Pons (tissue), 1 donor: ENCODE measurements around the gene TMC6.

ENCODE experiments used
- DNase-seq: peaks from one replicate; pipeline ENCODE4 v3.0.0-alpha.2; 2016; ENCODE audit warnings: low spot score

Gene TMC6

DNA sequence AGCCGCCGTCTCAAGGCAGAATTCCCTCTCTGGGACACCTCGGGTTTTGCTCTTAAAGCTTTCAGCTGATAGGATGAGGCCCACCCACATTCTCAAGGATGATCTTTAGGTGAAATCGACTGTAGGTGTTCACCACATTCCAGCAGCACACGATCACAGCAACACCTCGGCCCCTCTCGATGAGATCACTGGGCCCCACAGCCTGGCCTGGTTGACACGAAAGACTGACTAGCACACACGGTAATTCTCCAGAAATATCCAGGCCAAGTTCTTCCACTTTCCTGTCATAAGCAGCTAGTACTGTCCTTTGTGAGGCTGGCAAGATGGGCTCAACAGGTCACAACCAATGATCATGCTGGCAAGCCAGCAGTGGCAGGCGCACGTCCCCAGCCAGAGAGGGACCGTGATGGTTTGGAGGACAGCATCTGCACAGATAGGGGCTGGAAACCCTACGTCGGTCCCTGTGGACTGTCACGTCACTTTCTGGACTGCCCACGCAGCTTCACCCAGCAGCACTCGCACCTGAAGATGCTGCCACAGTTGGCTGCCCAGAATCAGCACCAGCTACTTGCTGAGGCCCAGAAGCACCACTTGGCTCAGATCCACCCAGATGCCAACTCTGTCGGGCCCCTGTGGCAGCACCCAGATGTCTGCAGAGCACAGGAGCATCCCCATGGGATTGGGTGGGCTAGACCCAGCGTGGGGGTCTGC lies 17.4 kb downstream of the TMC6 start:
- DNase-seq: no peak

- no peak for DNase-seq
Measured at GRCh38 chr17:78110363-78111015, 18.1 kb downstream of the TMC6 start.

- no peak for DNase-seq
Measured at GRCh38 chr17:78109489-78109761, 19.1 kb downstream of the TMC6 start.

GRCh38 chr17:78108726-78109488 lies 19.6 kb downstream of the TMC6 start:
- no peak for DNase-seq

- no peak for DNase-seq
Measured at GRCh38 chr17:78107976-78108725, 20.4 kb downstream of the TMC6 start.

GRCh38 chr17:78107457-78107856 lies 21.1 kb downstream of the TMC6 start:
- no peak for DNase-seq

- no peak for DNase-seq
Measured at GRCh38 chr17:78106211-78106610, 22.3 kb downstream of the TMC6 start.

DNA sequence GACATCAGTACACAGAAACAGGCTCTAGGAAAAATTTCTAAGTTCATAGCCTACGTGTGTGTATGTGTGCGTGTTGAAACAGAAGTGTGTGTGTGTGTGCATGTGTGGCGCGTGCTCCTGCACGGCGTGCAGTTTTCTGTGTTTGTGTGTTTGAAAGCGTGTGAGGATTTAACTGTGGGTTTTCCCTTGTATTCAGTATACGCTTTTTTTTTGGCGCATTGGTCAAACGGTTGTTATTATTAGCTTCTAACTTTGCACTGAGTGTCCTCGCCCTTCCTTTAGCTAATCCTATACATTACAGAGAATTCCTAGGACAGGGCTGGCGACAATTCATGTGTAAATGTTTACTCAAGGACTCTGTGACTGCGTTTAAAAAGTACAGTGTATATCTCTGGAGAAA lies 23.0 kb downstream of the TMC6 start:
- DNase-seq: no peak

- DNase-seq: no peak
Measured at GRCh38 chr17:78105101-78105500, 23.5 kb downstream of the TMC6 start.

DNA sequence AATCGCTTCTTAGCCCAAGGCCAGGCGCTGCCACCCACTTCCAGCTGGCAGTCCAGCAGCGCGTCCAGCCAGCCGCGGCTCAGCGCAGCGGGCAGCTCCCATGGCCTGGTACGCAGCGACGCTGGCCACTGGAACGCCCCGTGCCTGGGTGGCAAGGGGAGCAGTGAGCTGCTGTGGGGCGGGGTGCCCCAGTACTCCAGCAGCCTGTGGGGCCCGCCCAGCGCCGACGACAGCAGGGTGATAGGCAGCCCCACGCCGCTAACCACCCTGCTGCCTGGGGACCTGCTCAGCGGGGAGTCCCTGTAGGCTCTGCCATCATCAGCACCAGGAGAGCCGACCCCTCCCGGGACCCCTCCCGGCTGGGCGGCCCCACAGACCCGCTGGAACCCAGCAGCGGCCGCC lies 24.0 kb downstream of the TMC6 start:
- no peak for DNase-seq

GRCh38 chr17:78103311-78103710 lies 25.2 kb downstream of the TMC6 start:
- no peak for DNase-seq

DNA sequence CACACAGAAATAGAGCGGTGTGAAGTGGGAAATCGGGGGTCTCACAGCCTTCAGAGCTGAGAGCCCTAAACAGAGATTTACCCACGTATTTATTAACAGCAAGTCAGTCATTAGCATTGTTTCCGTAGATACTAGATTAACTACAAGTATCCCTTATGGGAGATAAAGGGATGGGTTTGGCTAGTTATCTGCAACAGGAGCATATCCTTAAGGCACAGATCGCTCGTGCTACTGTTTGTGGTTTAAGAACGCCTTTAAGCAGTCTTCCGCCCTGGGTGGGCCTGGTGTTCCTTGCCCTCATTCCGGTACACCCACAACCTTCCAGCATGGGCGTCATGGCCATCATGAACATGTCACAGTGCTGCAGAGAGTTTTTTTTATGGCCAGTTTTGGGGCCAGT lies 27.0 kb downstream of the TMC6 start:
- no peak for DNase-seq

GRCh38 chr17:78101112-78101511 lies 27.4 kb downstream of the TMC6 start:
- no peak for DNase-seq

DNA sequence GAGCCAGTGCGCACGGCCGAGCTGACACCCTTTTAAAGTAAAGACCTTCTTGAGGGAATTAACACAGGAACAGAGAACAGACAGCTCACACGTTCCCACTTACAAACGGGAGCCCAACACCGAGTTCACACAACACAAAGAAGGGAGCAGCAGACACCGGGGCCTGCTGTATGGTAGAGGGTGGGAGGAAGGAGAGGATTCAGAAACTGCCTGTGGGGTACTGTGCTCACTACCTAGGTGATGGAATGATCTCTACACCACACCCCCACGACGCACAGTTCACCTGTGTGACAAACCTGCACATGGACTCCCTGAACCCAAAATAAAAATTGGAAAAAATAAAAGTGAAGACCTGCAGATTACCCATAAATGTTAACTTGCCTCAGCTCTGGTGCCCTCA lies 32.5 kb downstream of the TMC6 start:
- no peak for DNase-seq

DNA sequence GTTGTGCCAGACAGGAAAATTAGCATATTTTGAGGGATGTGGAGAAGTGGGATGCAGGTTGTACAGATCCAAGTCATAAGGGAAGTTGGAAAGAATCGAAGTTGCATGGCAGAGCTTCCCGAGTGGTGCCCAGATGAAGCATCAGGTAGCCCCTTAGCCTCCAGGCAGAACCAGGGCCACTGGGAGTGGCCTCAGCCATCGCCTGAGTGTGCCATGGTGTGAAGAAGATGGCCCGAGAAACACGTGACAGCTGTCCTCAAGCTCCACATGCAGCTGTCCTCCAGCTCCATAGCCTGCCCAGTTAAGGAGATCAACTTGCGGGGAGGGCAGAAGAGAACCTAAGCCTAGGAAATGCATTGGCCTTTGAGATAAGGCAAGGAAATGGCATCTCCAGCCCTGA lies 33.5 kb downstream of the TMC6 start:
- no peak for DNase-seq

DNA sequence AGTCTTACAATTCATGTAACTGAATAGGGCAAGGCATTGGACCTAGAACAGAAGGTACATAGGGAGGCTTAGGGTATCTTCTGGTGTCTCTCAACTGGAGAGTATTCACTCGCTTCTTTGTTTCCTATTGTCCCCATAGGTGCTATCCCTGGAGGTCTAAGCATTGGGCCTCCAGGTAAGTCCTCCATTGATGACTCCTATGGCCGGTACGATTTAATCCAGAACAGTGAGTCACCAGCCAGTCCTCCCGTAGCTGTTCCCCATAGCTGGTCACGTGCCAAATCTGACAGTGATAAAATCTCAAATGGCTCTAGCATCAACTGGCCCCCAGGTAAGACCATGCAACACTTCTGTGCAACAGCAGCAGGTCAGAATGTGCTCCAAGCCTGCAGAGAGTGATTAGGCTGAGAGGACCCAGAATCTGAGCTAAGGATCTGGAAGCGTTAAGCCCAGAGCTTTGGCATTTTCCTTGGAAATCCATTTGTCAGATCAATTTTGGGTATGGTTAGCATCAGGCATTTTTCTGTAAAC lies 35.7 kb downstream of the TMC6 start:
- DNase-seq: no peak

DNA sequence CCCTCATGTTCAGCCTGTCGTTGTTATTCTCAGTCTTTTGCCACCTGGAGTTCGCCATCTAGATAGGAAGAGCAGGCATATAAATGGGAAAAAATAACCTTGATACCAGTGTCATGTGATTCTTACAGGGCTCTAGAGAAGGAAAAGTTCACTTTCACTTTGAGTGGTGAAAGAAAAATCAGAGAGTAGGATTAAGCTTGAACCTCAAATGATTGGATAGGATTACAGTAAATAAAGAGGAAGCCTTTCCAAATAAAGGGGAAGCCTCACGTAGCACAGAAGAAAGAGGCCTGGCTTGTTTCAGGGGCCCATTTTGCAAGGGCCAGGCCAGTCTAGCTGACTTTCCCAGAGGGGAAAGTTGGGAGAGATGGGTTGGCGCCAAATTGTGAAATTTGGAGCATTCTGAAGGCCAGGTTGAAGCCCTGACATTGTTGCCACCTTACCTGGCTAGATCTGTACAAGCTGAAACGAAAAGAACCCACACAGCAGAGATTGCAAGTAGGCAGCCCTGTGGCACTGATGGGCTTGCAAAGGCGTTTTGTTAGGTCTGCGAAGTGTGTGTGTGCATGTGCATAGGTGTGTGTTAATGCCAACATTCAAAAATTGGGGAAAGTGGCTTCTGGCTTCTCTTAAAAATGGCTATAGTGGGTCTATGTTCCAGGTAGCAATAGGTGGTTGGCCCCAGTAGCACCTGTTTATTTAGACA lies 38.8 kb downstream of the TMC6 start:
- peak; percentile 48 for DNase-seq

- no peak for DNase-seq
Measured at GRCh38 chr17:78088529-78088928, 40.0 kb downstream of the TMC6 start.

DNA sequence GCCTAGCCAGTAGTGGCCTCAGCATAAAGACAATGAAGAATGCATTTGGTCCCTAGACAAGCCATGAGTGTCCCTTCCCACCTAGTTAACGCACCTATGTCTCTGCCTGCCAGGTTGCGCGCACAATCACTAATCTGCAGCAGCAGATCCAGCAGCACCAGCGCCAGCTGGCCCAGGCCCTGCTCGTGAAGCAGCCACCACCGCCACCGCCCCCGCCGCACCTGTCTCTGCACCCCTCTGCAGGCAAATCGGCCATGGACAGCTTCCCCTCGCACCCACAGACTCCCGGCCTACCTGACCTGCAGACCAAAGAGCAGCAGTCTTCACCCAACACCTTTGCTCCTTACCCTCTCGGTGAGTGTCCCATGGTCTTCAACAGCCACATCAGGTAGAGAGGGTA lies 41.8 kb downstream of the TMC6 start:
- DNase-seq: no peak

- DNase-seq: peak; percentile 49
Measured at GRCh38 chr17:78082988-78083387, 45.6 kb downstream of the TMC6 start.

- peak; percentile 58 for DNase-seq
Measured at GRCh38 chr17:78082355-78082872, 46.1 kb downstream of the TMC6 start.

GRCh38 chr17:78081551-78081950 lies 47.0 kb downstream of the TMC6 start:
- no peak for DNase-seq
